Panc1 (cell line): ENCODE measurements around the gene NUS1. TPM values are rescaled to one million over a fixed set of nuclear protein-coding genes. Genes with fewer than 3 reads are reported as not detected.

Source experiments
- ATAC-seq: fragments of 200-7000 bp; cut with Tn5 transposase; 2 replicates; pipeline ENCODE4 v1.9.1; 2020; ENCODE audit warnings: mild to moderate bottlenecking, moderate library complexity
- BruUV-seq: library from RNA; stranded (reverse); fragments of 400-500 nt; replicated peaks from 2 replicates; lab custom pipeline; 2021; lab: Mats Ljungman, UMichigan
- CTCF ChIA-PET: fragments of 300-600 bp; sonication (Branson Sonifier 250); formaldehyde crosslinking; loops from one replicate; lab custom pipeline; 2022; ENCODE audit warnings: antibody characterized with exemption; lab: Charles Lee
- POLR2A ChIA-PET: fragments of 300-600 bp; sonication (Branson Sonifier 250); formaldehyde crosslinking; loops from one replicate; lab custom pipeline; 2022; ENCODE audit warnings: antibody characterized with exemption; lab: Charles Lee
- DNase-seq: peaks from one replicate; pipeline ENCODE4 v3.0.0-alpha.2; 2010; ENCODE audit warnings: low read depth, low spot score
- H3K27ac ChIP-seq: 2 replicates; pipeline ENCODE4 v1.5.1; 2011; ENCODE audit warnings: mild to moderate bottlenecking, low read length, inconsistent platforms
- H3K27me3 ChIP-seq: fragments of 200-500 bp; sonication (Bioruptor generic); 2 replicates; pipeline ENCODE4 v1.6.0; 2014; ENCODE audit warnings: low read length, inconsistent platforms; ENCODE audit not compliant: control insufficient read depth, insufficient read depth
- H3K36me3 ChIP-seq: fragments of 200-500 bp; sonication (Bioruptor generic); 2 replicates; pipeline ENCODE4 v1.5.1; 2014; ENCODE audit warnings: inconsistent platforms, mild to moderate bottlenecking, low read length, moderate library complexity; ENCODE audit not compliant: control insufficient read depth, insufficient read depth
- H3K4me1 ChIP-seq: 2 replicates; pipeline ENCODE4 v1.5.1; 2011; ENCODE audit warnings: inconsistent platforms, mild to moderate bottlenecking, low read length, moderate library complexity; ENCODE audit not compliant: control insufficient read depth, insufficient read depth
- H3K4me3 ChIP-seq, 2 experiments: 2 replicates each; pipeline ENCODE4 v1.5.1; 2011 to 2012; ENCODE audit warnings: low read depth in 2 of 2, low read length in 2 of 2, mild to moderate bottlenecking in 2 of 2, inconsistent platforms in 1 of 2, moderate library complexity in 1 of 2
- H3K9me3 ChIP-seq: fragments of 200-500 bp; sonication (Bioruptor generic); 2 replicates; pipeline ENCODE4 v1.5.1; 2014; ENCODE audit warnings: low read depth, mild to moderate bottlenecking, inconsistent platforms, low read length, moderate library complexity; ENCODE audit not compliant: control insufficient read depth, insufficient read depth
- POLR2AphosphoS5 ChIP-seq: IDR thresholded peaks from 2 replicates; pipeline ENCODE4 v1.6.1; 2012; ENCODE audit warnings: mild to moderate bottlenecking, low read depth, low read length, moderate library complexity
- SIN3A ChIP-seq: IDR thresholded peaks from 2 replicates; pipeline ENCODE4 v1.6.1; 2012; ENCODE audit warnings: low read depth, mild to moderate bottlenecking, low read length, moderate library complexity, borderline replicate concordance; ENCODE audit not compliant: insufficient read depth
- TCF7L2 ChIP-seq: IDR thresholded peaks from 2 replicates; pipeline ENCODE4 v1.6.1; 2011; ENCODE audit warnings: mild to moderate bottlenecking, low read depth, low read length, inconsistent platforms
- in situ Hi-C: cut with HindIII; loops from 2 replicates; pipeline ENCODE4 v1.10.0; 2016; ENCODE audit warnings: low sequenced_read_pairs, low pct_unique_long_range_greater_than_20kb
- intact Hi-C: fragments of 100-400 bp; cut with micrococcal nuclease; formaldehyde crosslinking; loops from one replicate; pipeline ENCODE4 v1.10.0; 2022; ENCODE audit not compliant: unreplicated experiment
- total RNA-seq: library from RNA; stranded (reverse); gene quantifications from one replicate; pipeline ENCODE4 v1.2.1, GENCODE V29; 2021; ENCODE audit not compliant: unreplicated experiment
- TF ChIP-seq, protein P1 (sequence below), 2 experiments: IDR thresholded peaks; 2 replicates each; pipeline ENCODE4 v1.6.1; 2011 to 2012; ENCODE audit warnings: low read depth in 2 of 2, control low read depth in 1 of 2, low read length in 1 of 2, mild to moderate bottlenecking in 1 of 2, moderate library complexity in 1 of 2; ENCODE audit not compliant: insufficient read depth in 1 of 2
- TF ChIP-seq, protein P2 (sequence below): fragments of 450-650 bp; IDR thresholded peaks from 2 replicates; pipeline ENCODE4 v1.5.1; 2017; ENCODE audit warnings: mild to moderate bottlenecking

The NUS1 gene
- total RNA-seq, 1 experiment from 2014 or later: 57.3 TPM

DNA sequence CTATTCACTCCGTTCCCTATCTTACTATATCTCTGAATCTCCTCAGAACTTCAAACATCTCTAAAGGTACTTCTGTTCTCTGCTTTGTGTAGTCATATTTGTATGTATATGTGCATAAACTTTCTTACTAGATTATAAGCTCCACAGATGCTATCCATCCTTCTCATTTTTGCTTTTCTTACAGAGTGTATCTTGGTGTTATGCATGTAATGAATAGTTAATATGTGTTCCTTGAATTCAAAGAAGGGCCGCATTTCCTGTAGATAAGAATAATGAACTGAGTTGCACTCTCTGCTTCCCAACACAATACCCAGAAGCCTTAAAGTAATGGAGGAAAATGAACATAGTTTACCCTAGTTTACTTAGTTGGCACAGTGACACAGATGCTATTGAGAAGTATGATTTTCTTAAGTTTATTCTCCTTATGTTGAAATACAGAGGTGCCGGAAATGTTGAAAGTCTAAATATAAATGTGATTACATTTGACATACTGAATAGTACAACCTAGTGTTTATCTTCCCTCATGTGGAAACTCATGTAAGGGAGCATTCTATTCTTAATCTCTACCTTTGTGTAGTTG lies 6.0 kb downstream of the NUS1 start:
- TF ChIP-seq, protein P1, sequence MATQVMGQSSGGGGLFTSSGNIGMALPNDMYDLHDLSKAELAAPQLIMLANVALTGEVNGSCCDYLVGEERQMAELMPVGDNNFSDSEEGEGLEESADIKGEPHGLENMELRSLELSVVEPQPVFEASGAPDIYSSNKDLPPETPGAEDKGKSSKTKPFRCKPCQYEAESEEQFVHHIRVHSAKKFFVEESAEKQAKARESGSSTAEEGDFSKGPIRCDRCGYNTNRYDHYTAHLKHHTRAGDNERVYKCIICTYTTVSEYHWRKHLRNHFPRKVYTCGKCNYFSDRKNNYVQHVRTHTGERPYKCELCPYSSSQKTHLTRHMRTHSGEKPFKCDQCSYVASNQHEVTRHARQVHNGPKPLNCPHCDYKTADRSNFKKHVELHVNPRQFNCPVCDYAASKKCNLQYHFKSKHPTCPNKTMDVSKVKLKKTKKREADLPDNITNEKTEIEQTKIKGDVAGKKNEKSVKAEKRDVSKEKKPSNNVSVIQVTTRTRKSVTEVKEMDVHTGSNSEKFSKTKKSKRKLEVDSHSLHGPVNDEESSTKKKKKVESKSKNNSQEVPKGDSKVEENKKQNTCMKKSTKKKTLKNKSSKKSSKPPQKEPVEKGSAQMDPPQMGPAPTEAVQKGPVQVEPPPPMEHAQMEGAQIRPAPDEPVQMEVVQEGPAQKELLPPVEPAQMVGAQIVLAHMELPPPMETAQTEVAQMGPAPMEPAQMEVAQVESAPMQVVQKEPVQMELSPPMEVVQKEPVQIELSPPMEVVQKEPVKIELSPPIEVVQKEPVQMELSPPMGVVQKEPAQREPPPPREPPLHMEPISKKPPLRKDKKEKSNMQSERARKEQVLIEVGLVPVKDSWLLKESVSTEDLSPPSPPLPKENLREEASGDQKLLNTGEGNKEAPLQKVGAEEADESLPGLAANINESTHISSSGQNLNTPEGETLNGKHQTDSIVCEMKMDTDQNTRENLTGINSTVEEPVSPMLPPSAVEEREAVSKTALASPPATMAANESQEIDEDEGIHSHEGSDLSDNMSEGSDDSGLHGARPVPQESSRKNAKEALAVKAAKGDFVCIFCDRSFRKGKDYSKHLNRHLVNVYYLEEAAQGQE (IDR thresholded peaks at IDR 0.05; ENCODE audit: insufficient read depth in 1 of 2, low read depth in 2 of 2, low read length in 1 of 2): no peak
- TF ChIP-seq, protein P2, sequence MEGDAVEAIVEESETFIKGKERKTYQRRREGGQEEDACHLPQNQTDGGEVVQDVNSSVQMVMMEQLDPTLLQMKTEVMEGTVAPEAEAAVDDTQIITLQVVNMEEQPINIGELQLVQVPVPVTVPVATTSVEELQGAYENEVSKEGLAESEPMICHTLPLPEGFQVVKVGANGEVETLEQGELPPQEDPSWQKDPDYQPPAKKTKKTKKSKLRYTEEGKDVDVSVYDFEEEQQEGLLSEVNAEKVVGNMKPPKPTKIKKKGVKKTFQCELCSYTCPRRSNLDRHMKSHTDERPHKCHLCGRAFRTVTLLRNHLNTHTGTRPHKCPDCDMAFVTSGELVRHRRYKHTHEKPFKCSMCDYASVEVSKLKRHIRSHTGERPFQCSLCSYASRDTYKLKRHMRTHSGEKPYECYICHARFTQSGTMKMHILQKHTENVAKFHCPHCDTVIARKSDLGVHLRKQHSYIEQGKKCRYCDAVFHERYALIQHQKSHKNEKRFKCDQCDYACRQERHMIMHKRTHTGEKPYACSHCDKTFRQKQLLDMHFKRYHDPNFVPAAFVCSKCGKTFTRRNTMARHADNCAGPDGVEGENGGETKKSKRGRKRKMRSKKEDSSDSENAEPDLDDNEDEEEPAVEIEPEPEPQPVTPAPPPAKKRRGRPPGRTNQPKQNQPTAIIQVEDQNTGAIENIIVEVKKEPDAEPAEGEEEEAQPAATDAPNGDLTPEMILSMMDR: no peak
- no peak for TF ChIP-seq SIN3A
- TF ChIP-seq TCF7L2: no peak
- TF ChIP-seq POLR2AphosphoS5: no peak
- in situ Hi-C loops: no loop called here
- no peaks in the 10 kb centered on the region for H3K27me3 ChIP-seq
- H3K4me3 ChIP-seq: no peak overlapping the region
- ChIA-PET POLR2A (no interaction called here), CTCF (no interaction called here)
- no peaks in the 10 kb centered on the region for H3K9me3 ChIP-seq
- DNase-seq: no peak
- intact Hi-C loops: no loop called here
- H3K27ac ChIP-seq: no peak overlapping the region
- no peaks in the 10 kb centered on the region for H3K36me3 ChIP-seq
- H3K4me1 ChIP-seq: peaks cover 20% of the 10 kb centered on the region
- ATAC-seq: no peak
- BruUV-seq: no TSS peak

DNA sequence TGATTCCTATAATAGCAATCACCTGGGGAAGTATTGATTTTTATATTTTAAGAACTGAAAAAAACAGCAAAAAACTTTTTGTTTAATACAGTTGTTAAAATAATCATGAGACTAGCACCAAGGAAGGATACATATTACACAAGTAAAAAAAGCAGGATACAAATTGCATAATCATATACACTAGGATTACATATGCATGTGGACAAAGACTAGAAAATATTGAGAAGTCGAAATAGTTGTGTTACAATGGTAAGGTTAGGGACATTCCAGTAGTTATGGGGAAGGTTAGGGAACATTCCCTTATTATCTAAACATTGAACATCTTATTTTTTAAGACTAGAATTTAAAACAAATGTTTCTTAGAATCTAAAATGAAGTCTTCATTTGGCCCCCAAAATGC lies 9.5 kb downstream of the NUS1 start:
- DNase-seq (no peak), ATAC-seq (no peak)
- no peaks in the 10 kb centered on the region for H3K27me3 ChIP-seq
- no TSS peak for BruUV-seq
- CTCF ChIA-PET: no interaction called here
- TF ChIP-seq, protein P2: no peak
- TF ChIP-seq TCF7L2 (no peak), SIN3A (no peak), POLR2AphosphoS5 (no peak)
- TF ChIP-seq, protein P1 (IDR thresholded peaks at IDR 0.05; ENCODE audit: insufficient read depth in 1 of 2, low read depth in 2 of 2, low read length in 1 of 2): no peak
- in situ Hi-C loops: no loop called here
- POLR2A ChIA-PET: no interaction called here
- H3K4me1 ChIP-seq: peaks cover 3% of the 10 kb centered on the region; the same call in 1 of the 2 replicates
- no peak overlapping the region for H3K4me3 ChIP-seq
- H3K36me3 ChIP-seq: no peaks in the 10 kb centered on the region
- H3K9me3 ChIP-seq: no peaks in the 10 kb centered on the region
- H3K27ac ChIP-seq: no peak overlapping the region
- intact Hi-C loops: no loop called here
